A673 (cell line): ENCODE results near the gene NRXN3.

Source experiments
- CTCF ChIP-seq: fragments of 300-800, 200-600 bp; sonication (generic); conservative IDR thresholded peaks from 2 replicates; pipeline ENCODE4 v1.5.1; 2017; ENCODE audit warnings: low read depth, mild to moderate bottlenecking, antibody characterized with exemption, low read length, moderate library complexity, mixed read lengths
- EZH2 ChIP-seq: fragments of 200-600 bp; sonication (generic); IDR thresholded peaks from 2 replicates; pipeline ENCODE4 v1.6.1; 2017; ENCODE audit warnings: borderline replicate concordance, low read depth, mild to moderate bottlenecking, mixed read lengths, antibody characterized with exemption, low read length; ENCODE audit not compliant: poor library complexity, severe bottlenecking

- TF ChIP-seq CTCF = no peak
- no peak for TF ChIP-seq EZH2
Measured at GRCh38 chr14:78152201-78153063, 17.7 kb upstream of the NRXN3 start.
